ENCODE measurements around the gene FAM117A. TPM values are rescaled to one million over a fixed set of nuclear protein-coding genes. Genes with fewer than 3 reads are reported as not detected.

The FAM117A gene
- total RNA-seq, 1 experiment from 2014 or later, result 9.7 TPM

DNA sequence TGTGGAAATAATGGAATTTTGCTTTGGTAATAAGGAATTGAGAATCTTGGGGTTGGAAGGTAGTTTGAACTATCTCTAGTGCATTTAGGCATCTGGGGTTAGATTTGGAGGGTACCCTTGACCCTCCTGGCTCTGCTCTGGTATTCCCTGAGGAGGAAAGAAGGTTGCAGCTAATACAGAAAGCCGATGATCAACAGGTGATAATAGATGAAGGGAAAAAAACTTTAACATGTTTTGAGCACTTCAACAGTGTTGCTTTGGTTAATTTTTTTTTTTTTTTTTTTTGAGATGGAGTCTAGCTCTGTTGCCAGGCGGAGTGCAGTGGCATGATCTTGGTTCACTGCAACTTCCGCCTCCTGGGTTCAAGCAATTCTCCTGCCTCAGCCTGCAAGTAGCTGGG, 29.4 kb upstream of the FAM117A start:
- no peaks in the 10 kb centered on the region for H3K9me2 ChIP-seq (replicated peaks; ENCODE audit: low read length)
- H3K4me2 ChIP-seq (ENCODE audit: low read length), result no peak overlapping the region
- no peak for DNase-seq
- BruUV-seq (replicated peaks), result no TSS peak
- H3K27ac ChIP-seq (ENCODE audit: low read length), result no peak overlapping the region
- ChIA-PET POLR2A (ENCODE audit: unreplicated experiment) (interaction anchor here (0.7 kb wide), 1 partner anchor 186 kb away, joined by 13 read pairs; no protein-coding TSS in a partner anchor), CTCF (interaction anchor here (0.7 kb wide), 1 partner anchor 59 kb away, joined by 3 read pairs; no protein-coding TSS in a partner anchor)
- TF ChIP-seq EZH2 (IDR thresholded peaks at IDR 0.05; ENCODE audit: low read length, unreplicated experiment) (no peak), EZH2phosphoT487 (IDR thresholded peaks at IDR 0.05; ENCODE audit: borderline replicate concordance, low read length) (no peak)
- TF ChIP-seq, protein P1, sequence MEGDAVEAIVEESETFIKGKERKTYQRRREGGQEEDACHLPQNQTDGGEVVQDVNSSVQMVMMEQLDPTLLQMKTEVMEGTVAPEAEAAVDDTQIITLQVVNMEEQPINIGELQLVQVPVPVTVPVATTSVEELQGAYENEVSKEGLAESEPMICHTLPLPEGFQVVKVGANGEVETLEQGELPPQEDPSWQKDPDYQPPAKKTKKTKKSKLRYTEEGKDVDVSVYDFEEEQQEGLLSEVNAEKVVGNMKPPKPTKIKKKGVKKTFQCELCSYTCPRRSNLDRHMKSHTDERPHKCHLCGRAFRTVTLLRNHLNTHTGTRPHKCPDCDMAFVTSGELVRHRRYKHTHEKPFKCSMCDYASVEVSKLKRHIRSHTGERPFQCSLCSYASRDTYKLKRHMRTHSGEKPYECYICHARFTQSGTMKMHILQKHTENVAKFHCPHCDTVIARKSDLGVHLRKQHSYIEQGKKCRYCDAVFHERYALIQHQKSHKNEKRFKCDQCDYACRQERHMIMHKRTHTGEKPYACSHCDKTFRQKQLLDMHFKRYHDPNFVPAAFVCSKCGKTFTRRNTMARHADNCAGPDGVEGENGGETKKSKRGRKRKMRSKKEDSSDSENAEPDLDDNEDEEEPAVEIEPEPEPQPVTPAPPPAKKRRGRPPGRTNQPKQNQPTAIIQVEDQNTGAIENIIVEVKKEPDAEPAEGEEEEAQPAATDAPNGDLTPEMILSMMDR (conservative IDR thresholded peaks at IDR 0.05; ENCODE audit: low read depth, low read length), result no peak
- H3K4me1 ChIP-seq (ENCODE audit: insufficient read depth, low read length), result peaks cover 10% of the 10 kb centered on the region
- no peak overlapping the region for H3K4me3 ChIP-seq (ENCODE audit: low read length)
- peaks cover 50% of the 10 kb centered on the region for H3K36me3 ChIP-seq (ENCODE audit: low read depth, low read length)
- H4K20me1 ChIP-seq (ENCODE audit: low read length), result peaks cover 33% of the 10 kb centered on the region
- no peaks in the 10 kb centered on the region for H3K9me3 ChIP-seq (ENCODE audit: low read length)
- no peak for ATAC-seq
- H3F3A ChIP-seq (ENCODE audit: low read length, unreplicated experiment), result no peaks in the 10 kb centered on the region
- peaks cover 70% of the 10 kb centered on the region for H3K79me2 ChIP-seq (ENCODE audit: low read length)
- no peaks in the 10 kb centered on the region for H3K27me3 ChIP-seq (ENCODE audit: low read length)
- intact Hi-C loops (cut with micrococcal nuclease), result no loop called here
- H3K9ac ChIP-seq (ENCODE audit: low read length), result no peak overlapping the region
- H2AFZ ChIP-seq (ENCODE audit: low read length), result no peak overlapping the region

DNA sequence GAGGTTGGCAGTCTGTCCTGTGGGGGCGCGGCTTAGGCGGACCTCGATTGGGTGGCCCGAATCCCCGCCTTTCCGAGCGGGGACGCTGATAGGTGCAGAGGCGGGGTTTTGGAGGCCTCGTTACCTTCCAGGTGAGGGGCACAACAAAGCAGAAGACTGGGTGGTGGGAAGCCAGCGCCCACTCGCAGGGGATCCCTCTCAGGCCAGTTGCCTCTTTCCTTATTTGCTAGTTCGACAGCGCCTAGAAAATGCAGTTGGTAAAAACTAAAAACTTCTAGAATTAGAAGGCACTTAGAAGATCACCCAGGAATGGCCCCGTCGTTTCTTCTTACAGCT, 25.3 kb upstream of the FAM117A start:
- Histone ChIP-seq H2AFZ (ENCODE audit: low read length) (no peak overlapping the region), H3K27me3 (ENCODE audit: low read length) (no peaks in the 10 kb centered on the region), H3K9me3 (ENCODE audit: low read length) (no peaks in the 10 kb centered on the region), H3K27ac (ENCODE audit: low read length) (no peak overlapping the region), H3K4me3 (ENCODE audit: low read length) (peak overlapping the region; percentile 73), H3K36me3 (ENCODE audit: low read depth, low read length) (peaks cover 24% of the 10 kb centered on the region), H4K20me1 (ENCODE audit: low read length) (peaks cover 27% of the 10 kb centered on the region), H3K9me2 (replicated peaks; ENCODE audit: low read length) (no peaks in the 10 kb centered on the region), H3F3A (ENCODE audit: low read length, unreplicated experiment) (no peaks in the 10 kb centered on the region), H3K4me1 (ENCODE audit: insufficient read depth, low read length) (peaks cover 16% of the 10 kb centered on the region), H3K4me2 (ENCODE audit: low read length) (peak overlapping the region; percentile 96), H3K79me2 (ENCODE audit: low read length) (peaks cover 51% of the 10 kb centered on the region), H3K9ac (ENCODE audit: low read length) (peak overlapping the region; percentile 18; the same call in 1 of the 2 replicates)
- no peak for TF ChIP-seq EZH2 (IDR thresholded peaks at IDR 0.05; ENCODE audit: low read length, unreplicated experiment)
- TF ChIP-seq EZH2phosphoT487 (IDR thresholded peaks at IDR 0.05; ENCODE audit: borderline replicate concordance, low read length), result no peak
- TF ChIP-seq, protein P1 (conservative IDR thresholded peaks at IDR 0.05; ENCODE audit: low read depth, low read length), result no peak
- TSS peak; percentile 43 for BruUV-seq (replicated peaks)
- no peak for DNase-seq
- CTCF ChIA-PET, result interaction anchor here (1.4 kb wide), 1 partner anchor 25 kb away, joined by 3 read pairs; the partner anchor contains the start of gene FAM117A
- no peak for ATAC-seq
- intact Hi-C loops (cut with micrococcal nuclease), result loop anchor here (1.0 kb wide), 2 partner anchors 25 to 374 kb away; partner anchors contain the start of gene FAM117A
- POLR2A ChIA-PET (ENCODE audit: unreplicated experiment), result no interaction called here

Data from PC-3 (cell line).